ENCODE data around the gene MAOB.
"Not testable (repeated sequence)": the region's sequence is repeated elsewhere in the genome, so short reads cannot be mapped to it uniquely, and the experiment has no call there.

The MAOB gene

DNA sequence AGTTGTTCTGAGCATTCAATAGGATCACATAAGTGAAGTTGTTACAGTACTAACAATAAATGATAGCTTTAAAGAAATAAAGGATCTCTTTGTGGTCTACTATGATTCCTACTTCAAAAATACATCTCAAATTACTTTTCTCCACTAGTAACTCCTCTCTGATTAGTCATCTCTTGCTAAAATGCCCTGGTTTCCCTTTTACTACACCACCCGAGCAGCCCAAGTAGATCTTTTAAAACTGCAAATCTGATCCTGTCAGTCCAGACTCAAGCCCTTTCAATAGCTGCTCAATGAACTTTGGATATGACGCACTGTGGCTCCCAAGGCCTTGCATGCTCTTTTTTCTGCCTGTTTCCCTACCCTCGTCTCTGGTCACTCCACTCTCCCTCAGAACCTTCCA, 128.6 kb downstream of the MAOB start:
- peak; percentile 60 for DNase-seq (ENCODE audit: low spot score)

DNA sequence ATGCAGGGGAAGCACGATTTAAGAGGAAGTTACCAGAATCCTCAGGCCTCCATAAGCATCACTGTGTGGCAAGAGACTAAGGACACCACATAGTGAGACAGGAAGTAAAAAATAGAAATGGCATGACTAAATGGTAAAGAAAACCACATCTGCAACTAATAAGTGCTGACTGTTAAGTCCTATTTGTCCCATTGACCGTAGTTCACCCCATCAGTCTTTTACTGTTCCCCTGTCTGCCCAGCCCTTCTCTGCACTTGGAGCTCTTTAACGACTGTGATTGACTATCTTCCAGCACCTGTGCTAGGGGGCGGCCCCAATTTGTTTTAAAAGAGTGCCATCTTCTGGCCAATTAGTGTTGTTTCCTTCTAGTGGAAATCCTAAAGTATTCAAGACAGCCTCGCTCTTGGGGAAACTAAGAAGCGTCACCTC, 132.0 kb downstream of the MAOB start:
- DNase-seq (ENCODE audit: low spot score), result peak; percentile 40

DNA sequence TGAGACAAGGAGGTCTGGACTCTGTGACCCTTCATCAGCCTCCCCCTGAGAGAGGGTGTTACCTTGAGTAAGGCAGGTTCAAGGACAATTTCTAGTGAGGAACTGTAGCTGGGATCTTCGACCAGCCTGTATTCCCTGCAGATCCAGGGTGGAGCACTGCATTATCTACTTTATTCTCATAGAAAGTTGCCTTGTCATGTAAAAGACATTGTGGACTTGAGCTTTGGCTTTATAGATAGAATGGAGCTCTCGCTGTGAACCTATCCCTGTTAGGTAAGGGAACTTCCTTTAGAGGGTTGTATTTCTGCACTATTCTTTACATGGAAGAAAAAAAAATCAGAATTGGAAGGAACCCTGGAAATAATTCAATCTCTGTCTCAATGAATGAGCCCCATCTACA, 134.8 kb downstream of the MAOB start:
- no peak for DNase-seq (ENCODE audit: low spot score)

DNA sequence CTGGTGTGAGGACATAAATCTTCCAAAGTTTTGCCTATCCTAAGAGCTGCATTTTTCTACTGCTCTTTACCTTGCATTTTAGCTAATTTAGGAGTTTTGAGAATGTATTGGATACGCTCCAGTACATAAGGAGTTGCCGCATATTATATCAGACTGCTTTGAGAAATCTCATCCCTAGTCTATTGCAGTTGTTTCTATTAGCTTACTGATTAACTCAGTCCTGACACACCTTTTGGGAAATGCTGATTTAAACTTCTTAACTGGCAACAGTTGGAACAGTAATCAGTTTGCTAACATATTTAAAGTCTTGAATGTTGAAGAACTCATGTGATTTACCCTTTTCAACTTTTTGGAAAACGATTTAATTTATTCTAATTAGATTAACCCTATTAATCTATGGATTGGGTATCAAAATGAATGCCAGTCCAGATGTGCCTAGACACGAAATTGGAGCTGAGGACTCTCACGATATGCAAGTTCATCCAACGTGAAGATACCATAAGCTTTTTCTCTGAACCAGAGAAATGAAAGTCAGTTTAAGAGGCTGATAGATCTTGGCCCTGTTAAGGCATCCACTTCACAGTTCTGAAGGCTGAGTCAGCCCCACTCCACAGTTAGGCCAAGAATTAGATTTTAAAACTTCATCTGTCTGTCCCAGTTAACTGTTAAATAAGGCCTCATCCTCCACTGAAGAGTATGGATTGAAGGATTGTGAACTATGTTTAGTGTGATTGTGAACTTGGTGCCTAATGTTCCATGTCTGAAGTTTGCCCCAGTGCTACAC, 136.1 kb downstream of the MAOB start:
- no peak for DNase-seq (ENCODE audit: low spot score)

DNA sequence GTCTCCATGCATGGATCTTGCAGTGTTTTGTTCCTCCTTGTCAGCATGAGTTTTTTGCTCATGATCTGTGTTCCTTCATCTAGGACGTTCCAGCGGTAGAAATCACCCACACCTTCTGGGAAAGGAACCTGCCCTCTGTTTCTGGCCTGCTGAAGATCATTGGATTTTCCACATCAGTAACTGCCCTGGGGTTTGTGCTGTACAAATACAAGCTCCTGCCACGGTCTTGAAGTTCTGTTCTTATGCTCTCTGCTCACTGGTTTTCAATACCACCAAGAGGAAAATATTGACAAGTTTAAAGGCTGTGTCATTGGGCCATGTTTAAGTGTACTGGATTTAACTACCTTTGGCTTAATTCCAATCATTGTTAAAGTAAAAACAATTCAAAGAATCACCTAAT, 138.0 kb downstream of the MAOB start:
- DNase-seq (ENCODE audit: low spot score), result no peak

DNA sequence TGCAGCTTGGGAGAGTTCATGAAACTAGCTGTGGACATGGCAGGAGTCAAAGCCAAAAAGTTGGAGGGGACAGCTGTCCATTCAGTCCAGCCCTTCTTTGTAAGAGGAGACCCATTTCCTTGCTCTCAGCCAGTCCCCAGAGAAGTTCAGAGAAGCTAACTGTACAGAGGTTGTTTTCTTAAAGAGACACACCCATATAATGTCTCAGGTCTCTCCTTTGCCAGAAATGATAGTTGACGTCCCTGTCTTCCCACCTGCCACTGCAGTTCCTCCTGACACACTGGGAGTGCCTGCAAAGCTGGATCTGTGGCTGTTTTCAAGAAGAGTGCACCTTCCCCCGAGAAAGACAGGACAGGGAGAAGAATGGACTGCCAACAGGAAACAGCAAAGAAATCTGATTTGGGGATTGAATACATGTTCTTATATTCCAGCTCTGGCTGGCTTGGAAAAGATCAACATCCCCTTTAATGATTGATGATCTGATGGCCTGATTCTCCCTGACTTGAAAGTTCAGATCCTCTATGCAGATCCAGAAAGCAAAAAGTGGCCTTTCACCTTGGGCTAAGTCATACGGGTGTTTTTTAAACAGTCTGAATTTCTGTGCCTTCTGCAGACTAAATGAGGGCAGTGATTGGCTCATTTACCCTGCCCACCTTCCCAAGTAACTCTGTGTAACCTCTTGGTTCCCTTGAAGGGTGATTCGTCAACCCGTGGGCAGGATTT, 139.0 kb downstream of the MAOB start:
- no peak for DNase-seq (ENCODE audit: low spot score)

DNA sequence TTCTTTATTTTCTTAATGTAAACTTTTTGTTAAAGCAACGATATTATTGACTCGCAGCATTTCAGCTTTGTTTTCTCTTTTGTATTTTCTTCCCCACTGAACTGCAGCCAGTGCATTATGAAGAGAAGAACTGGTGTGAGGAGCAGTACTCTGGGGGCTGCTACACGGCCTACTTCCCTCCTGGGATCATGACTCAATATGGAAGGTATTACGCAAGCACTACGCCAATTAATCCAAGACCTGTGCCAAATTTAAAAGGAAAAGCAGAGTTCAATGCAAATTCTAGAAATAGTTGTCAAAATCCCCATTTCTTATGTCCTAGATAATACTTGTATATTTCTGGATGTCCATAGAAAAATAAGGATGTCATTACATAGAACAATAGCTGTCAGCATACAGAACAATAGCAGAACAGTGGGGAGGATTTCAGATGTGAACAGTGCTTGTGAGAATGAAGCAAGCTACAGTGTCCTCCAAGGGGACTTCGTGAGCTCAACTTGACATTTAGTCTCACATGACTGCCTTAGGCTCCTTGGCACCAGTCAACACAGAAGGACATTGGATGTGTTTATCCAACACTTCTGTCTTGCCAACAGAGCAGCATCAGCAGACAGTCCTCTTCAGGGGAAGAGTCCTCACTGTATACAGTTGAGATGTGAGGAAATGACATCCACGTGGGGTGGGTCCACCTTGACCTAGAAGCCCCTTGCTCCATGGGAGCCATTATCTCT, 140.2 kb downstream of the MAOB start:
- DNase-seq (ENCODE audit: low spot score), result peak; percentile 11

DNA sequence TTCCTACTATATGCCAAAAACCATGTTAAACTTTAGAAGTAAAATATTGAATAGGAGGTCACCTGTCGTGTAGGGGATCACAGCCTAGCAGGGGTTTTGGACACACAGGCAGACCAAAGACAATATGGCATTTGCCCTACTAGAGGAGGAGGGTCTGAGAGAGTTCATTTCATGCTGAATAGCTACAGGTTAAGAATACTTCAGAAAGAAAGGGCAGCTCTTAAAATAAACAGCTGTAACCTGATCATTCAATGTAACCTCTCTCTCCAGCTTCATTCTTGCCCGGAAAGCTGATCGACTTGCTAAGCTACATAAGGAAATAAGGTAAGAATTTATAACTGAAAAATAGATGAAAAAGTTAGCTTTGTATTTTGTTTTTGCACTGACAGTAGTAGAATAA, 146.3 kb downstream of the MAOB start:
- no peak for DNase-seq (ENCODE audit: low spot score)

DNA sequence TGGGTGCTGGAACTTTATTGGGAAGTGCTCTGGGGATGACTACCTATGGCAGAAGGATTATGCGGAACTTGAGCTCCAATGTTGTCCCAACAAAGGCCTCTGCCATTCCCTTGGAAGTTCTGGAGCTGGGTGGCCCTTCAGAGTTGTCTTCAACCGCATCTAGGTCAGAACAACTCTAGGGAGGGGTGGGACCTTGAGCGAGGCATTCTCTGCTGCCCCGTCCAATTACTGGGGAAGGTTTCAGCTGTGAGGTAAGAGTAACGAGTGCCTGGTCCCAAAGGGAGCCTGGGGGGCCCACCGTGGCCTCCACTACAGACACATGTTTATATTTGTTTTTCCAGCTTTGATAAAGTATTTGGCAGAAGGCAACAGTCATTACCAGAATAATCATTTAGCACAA, 146.7 kb downstream of the MAOB start:
- no peak for DNase-seq (ENCODE audit: low spot score)

DNA sequence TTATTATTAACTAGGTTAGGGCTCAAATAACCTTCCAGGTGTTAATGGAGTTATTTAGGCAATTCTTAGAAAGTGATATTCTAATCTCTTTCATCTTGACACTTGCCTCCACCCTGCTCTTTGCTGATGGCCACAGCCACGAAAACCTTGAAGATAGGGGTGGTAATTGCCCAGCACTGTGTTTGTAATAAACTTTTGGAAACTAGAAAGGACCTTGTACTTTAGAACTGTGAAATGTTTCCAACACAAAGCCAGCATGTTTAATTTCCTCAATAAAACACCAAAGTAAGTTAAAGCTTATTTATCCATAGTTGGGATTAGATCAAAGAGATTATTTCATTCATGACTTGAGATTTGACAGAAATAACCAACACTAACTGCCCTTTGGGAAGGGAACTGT, 147.8 kb downstream of the MAOB start:
- no peak for DNase-seq (ENCODE audit: low spot score)

DNA sequence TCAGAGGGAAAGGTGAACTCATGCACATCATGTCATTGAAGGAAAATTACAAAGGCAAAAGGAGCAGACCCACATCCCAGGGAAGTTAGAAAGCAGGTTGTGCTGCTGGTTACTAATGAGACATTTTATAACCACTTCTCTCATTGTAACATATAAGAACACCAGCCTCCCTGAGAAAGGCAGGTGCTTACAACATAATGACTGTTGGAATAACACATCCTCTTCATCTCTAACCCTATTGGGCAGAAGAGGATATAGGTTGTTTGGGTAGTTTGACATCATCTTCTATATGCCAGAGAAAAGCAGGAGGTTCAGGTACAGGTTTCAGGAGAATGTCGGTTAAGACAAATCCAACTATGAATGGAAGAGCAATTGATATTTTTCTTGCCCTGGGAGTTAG, 148.6 kb downstream of the MAOB start:
- no peak for DNase-seq (ENCODE audit: low spot score)

DNA sequence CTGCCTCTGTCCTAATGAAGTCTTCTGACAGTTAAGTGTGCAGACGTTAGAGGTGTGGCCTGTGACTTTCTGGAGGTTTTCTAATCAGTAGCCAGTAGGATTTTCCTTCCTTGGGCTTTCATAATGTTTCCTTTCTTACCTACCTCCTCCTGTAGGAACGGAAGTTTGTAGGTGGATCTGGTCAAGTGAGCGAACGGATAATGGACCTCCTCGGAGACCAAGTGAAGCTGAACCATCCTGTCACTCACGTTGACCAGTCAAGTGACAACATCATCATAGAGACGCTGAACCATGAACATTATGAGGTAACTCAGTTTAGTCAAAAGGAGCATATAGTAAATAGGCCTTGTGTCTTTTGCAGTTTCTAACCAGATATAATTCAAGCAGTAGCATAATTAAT, 151.2 kb downstream of the MAOB start:
- DNase-seq (ENCODE audit: low spot score), result no peak

DNA sequence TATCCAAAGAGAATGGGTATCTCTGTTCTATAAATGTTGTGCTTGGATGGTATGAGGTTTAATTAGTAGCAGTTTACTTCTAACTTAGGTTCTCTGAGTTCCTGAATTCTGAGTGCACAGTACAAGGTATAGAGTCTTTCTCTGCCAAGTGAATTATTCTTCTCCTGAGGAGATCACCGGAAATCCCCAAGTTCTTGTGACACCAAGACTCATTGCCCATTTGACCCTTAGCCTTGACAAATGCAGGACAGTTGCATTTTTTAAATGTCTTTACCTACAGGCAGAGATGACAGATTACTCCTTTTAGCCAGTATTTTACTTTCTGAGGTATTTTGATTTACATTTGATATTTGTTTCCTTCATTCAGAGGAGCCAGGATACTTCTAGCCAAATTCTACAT, 153.3 kb downstream of the MAOB start:
- DNase-seq (ENCODE audit: low spot score), result no peak

DNA sequence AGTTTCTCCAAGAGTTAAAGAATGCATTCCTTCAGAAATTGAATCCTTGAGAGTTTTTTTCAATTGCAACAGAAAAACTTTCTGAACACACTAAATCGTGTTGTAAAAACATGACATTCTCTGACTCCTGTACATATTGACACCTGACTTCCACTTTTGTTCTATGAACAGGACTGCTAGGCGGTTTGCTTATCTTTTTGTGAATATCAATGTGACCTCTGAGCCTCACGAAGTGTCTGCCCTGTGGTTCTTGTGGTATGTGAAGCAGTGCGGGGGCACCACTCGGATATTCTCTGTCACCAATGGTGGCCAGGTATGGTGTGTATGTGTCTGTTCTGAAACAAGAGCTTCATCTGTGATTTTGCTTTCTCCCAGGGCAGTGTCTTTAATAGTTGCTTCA, 154.2 kb downstream of the MAOB start:
- DNase-seq (ENCODE audit: low spot score), result no peak

DNA sequence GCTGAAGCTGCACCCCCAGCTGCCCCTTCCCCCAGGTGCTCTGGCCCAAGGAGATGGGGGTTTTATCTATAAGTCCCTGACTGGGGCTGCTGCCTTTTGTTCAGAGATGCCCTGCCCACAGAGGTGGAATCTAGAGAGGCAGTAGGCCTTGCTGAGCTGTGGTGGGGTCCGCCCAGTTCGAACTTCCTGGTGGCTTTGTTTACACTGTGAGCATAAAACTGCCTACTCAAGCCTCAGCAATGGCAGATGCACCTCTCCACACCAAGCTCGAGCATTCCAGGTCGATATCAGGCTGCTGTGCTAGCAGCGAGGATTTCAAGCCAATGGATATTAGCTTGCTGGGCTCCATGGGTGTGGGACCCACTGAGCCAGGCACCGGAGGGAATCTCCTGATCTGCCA, 155.0 kb downstream of the MAOB start:
- not testable (repeated sequence) for DNase-seq (ENCODE audit: low spot score)

DNA sequence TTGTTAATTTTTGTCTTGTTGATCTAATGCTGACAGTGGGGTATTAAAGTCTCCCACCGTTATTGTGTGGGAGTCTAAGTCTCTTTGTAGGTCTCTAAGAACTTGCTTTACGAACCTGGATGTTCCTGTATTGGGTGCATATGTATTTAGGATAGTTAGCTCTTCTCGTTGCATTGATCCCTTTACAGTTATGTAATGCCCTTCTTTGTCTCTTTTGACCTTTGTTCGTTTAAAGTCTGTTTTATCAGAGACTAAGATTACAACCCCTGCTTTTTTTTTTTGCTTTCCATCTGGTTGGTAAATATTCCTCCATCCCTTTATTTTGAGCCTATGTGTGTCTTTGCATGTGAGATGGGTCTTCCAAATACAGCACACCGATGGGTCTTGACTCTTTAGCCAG, 157.0 kb downstream of the MAOB start:
- DNase-seq (ENCODE audit: low spot score), result not testable (repeated sequence)

DNA sequence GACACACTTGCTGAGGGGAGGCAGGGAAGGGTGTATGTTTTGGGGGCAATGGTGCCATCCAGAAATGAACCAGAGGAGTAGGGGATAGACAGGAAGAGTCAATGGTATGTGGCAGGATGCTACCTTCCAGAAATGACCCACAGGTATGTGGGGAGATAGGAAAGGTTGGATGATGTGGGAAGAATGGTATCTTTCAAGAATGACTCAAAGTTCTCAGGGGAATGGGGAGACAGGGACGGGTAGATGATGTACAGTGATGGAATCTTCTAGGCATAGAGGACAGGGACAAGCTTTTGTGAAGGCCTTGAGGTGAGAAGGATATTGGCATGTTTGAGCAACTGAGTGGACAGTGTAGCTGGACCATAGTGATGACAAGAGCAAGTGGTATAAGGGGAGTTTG, 161.3 kb downstream of the MAOB start:
- no peak for DNase-seq (ENCODE audit: low spot score)

DNA sequence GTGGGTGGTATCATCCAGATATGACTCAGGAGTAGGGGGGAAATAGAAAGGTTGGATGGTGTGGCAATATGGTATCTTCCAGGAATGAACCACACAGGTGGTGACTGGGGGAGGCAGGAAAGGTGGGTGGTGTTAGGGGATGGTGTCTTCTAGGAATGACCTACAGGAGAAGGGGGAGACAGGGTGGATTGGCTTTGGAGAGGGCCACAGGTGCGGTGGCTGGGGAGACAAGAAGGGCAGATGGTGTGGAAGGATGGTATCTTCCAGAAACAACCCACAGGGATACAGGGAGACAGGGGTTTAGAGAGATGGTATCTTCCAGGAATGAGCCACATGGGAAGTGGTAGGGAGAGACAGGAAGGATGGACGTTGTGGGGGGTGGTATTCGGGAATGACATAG, 162.2 kb downstream of the MAOB start:
- DNase-seq (ENCODE audit: low spot score), result no peak

DNA sequence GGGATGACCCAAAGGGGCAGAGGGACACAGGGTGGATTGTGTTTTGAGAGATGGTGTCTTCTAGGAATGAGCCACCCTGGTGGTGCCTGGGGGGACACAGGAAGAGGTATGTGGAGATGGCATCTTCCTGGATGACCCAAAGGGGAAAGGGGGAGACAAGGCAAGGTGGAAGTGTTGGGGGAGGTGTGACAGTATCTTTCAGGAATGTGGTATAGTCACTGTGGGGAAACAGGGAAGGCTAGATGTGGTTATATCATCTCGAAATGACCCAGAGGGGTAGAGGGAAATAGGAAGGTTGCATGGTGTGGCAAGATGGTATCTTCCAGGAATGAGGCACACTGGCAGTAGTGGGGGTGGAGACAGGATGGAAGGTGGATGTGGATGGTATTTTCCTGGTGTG, 163.3 kb downstream of the MAOB start:
- no peak for DNase-seq (ENCODE audit: low spot score)

DNA sequence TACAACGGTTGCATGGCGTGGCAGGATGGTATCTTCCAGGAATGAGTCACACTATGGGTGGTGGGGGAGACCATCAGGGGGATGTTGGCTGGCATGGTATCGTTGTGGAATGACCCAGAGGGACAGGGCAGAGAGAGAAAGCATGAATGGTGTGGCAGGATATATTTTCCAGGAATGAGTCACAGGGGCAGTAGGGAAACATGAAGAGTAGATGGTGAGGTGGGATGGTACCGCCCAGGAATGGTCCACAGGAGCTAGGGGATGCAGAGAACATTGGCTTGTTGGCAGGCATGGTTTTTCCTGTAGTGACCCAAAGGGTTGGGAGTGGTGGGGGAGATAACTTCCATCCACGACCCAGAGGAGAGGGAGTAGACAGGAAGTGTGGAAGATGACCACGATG, 163.7 kb downstream of the MAOB start:
- no peak for DNase-seq (ENCODE audit: low spot score)

DNA sequence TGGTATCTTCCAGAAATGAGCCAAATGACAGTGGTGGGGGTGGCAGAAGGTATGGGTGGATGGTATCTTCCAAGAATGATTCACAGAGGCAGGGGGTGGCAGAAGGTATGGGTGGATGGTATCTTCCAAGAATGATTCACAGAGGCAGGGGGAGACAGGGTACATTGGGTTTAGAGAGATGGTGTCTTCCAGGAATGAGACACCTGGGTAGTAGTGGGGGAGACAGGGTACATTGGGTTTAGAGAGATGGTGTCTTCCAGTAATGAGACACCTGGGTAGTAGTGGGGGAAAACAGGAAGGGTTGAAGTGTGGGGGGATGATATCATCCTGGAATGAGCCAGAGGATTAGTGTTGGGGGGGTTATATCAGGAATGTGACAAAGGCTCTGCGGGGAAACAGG, 164.2 kb downstream of the MAOB start:
- no peak for DNase-seq (ENCODE audit: low spot score)

DNA sequence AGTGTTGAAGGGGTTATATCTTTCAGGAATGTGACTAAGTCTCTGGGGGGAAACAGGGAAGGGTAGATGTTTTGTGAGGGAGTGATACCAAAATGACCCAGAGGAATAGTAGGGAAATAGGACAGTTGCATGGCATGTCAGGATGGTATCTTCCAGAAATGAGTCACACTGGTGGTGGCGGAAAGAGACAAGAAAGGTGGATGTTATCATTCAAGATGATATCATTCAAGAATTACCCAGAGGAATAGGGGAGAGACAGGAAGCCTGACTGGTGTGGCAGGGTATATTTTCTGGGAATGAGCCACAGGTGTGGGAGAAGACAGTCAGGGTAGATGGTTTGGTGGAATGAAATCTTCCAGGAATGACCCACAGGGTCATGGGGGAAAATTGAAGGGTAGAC, 165.1 kb downstream of the MAOB start:
- DNase-seq (ENCODE audit: low spot score), result no peak

DNA sequence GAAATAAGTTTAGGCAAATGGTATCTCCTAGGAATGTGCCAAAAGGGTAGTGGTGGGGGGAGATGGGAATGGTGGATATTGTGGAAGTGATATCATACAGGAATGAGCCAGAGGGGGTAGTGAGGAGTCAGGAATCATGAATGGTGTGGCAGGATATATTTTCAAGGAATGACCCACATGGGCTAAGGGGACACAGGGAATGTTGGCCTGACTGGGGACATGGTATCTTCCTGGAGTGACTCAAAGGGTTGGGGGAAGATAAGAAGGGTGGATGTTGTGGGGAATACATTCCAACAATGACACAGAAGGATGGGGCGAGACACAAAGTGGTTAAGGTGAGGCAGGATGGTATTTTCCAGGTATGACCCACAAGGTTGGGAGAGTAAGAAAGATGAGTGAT, 165.6 kb downstream of the MAOB start:
- DNase-seq (ENCODE audit: low spot score), result no peak
